Natural killer cell (primary cell): Measurements from ENCODE around the gene FXYD1. TPM values are rescaled to one million over a fixed set of nuclear protein-coding genes. Genes with fewer than 3 reads are reported as not detected.
"Not testable (repeated sequence)": the region's sequence is repeated elsewhere in the genome, so short reads cannot be mapped to it uniquely, and the experiment has no call there.

Experiments used
- ATAC-seq, 3 donors: fragments of 150-1000 bp in 2 of 3; fragments of 200-7000 bp in 1 of 3; cut with Tn5 transposase; 1 replicate in 1 of 3; 2 replicates in 2 of 3; pipeline ENCODE4 v1.10.0; 2021; ENCODE audit warnings: mild to moderate bottlenecking in 2 of 3, moderate library complexity in 2 of 3
- DNase-seq, 2 donors: peaks; one replicate each; pipeline versions ENCODE4 v3.0.0 to v3.0.0-alpha.2; 2013 to 2021; ENCODE audit warnings: mixed read lengths in 1 of 2
- H3K27ac ChIP-seq: one replicate; pipeline ENCODE4 v1.5.1; 2013; ENCODE audit warnings: mild to moderate bottlenecking, low read length
- H3K27me3 ChIP-seq: one replicate; pipeline ENCODE4 v1.6.1; 2013; ENCODE audit warnings: low read length; ENCODE audit not compliant: control insufficient read depth, insufficient read depth
- H3K36me3 ChIP-seq: one replicate; pipeline ENCODE4 v1.6.1; 2013; ENCODE audit warnings: low read length; ENCODE audit not compliant: control insufficient read depth, insufficient read depth
- H3K4me1 ChIP-seq: one replicate; pipeline ENCODE4 v1.6.1; 2013; ENCODE audit warnings: low read length; ENCODE audit not compliant: control insufficient read depth, insufficient read depth
- H3K4me3 ChIP-seq: one replicate; pipeline ENCODE4 v1.5.1; 2013; ENCODE audit warnings: low read length
- H3K9me3 ChIP-seq: one replicate; pipeline ENCODE4 v1.6.1; 2013; ENCODE audit warnings: low read length; ENCODE audit not compliant: control insufficient read depth, insufficient read depth
- H3K27ac Mint-ChIP-seq, 2 donors: one replicate each; pipeline ENCODE4 v1.8.0; 2022; ENCODE audit warnings: mild to moderate bottlenecking in 2 of 2, mixed read lengths in 2 of 2, moderate library complexity in 1 of 2
- H3K27me3 Mint-ChIP-seq, 2 donors: one replicate each; pipeline ENCODE4 v1.8.0; 2022; ENCODE audit warnings: low read depth in 2 of 2, mixed read lengths in 2 of 2
- H3K36me3 Mint-ChIP-seq: one replicate; pipeline ENCODE4 v1.8.0; 2022; ENCODE audit warnings: mixed read lengths
- H3K4me1 Mint-ChIP-seq, 2 donors: one replicate each; pipeline ENCODE4 v1.8.0; 2022; ENCODE audit warnings: mixed read lengths in 2 of 2
- H3K4me3 Mint-ChIP-seq: one replicate; pipeline ENCODE4 v1.8.0; 2022; ENCODE audit warnings: mild to moderate bottlenecking, moderate library complexity, mixed read lengths
- H3K9me3 Mint-ChIP-seq, 2 donors: one replicate each; pipeline ENCODE4 v1.8.0; 2022; ENCODE audit warnings: mixed read lengths in 2 of 2
- WGBS: methylation state at CpG from one replicate; pipeline ENCODE4 v1.1.7; 2013; ENCODE audit warnings: missing lambda C conversion rate; ENCODE audit not compliant: insufficient coverage; 5-methylcytosine and 5-hydroxymethylcytosine counted together
- intact Hi-C: fragments of 100-400 bp; cut with micrococcal nuclease; formaldehyde crosslinking; loops from one replicate; pipeline ENCODE4 v1.14.2; 2022
- total RNA-seq, 4 donors: library from RNA; stranded (reverse); fragments of 120-200 nt in 1 of 4; gene quantifications; one replicate each; pipeline versions ENCODE4 v1.2.3 to v1.2.4, GENCODE V29; 2013 to 2022
- TF ChIP-seq, protein P1 (sequence below): fragments of 200-600 bp; IDR thresholded peaks from one replicate; pipeline ENCODE4 v1.8.0; 2022; ENCODE audit warnings: antibody characterized with exemption

Gene FXYD1
- total RNA-seq, 3 donors from 2014 or later (not counting 1 experiment from before 2014, with no cell fraction given): not detected

DNA sequence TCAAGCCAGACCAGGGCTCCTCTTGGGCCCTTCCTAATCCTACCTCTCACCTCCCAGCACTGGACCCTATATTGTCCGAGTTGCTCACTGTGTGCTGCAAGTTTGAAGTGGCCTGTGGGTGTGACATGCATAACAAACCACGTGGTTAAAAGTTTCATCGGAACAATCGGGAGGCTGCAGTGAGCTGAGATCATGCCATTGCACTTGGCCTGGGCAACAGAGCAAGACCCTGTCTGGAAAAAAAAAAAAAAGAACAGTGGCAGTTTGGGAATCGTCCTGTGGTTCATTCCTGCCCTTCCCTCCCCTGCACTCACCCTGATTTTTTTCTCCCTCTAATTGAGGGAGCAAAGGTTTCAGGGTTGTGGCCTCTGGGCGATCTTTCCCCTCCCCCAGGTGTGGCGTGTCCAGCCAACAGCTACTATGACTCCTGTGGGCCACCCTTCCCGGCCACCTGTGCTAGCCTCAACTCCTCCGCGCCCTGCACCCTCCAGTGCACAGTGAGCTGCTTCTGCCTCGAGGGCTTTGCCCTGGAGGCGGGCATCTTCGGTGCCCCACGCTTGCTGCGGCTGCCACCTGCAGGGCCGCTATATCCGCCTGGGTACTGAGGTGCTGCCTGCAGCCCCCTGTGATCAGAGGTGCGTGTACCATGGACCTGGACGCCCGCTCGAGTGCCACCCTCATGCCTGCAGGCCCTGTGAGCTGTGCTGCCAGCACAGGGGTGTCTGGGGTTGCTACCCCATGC lies 39.3 kb upstream of the FXYD1 start:
- DNase-seq (no peak), ATAC-seq (no peak)
- intact Hi-C loops: no loop called here
- Mint-ChIP-seq H3K4me3 (no peak overlapping the region), H3K27ac (no peak overlapping the region), H3K27me3 (peaks cover 0 to 6% of the 10 kb centered on the region in 2 donors), H3K4me1 (no peaks in the 10 kb centered on the region), H3K36me3 (no peaks in the 10 kb centered on the region), H3K9me3 (no peaks in the 10 kb centered on the region)
- Histone ChIP-seq H3K4me1 (no peaks in the 10 kb centered on the region), H3K9me3 (no peaks in the 10 kb centered on the region), H3K4me3 (no peak overlapping the region), H3K36me3 (no peaks in the 10 kb centered on the region), H3K27ac (no peak overlapping the region), H3K27me3 (no peaks in the 10 kb centered on the region)
- WGBS: 82% methylated on average over 21 of the region's 21 CpGs
- TF ChIP-seq, protein P1, sequence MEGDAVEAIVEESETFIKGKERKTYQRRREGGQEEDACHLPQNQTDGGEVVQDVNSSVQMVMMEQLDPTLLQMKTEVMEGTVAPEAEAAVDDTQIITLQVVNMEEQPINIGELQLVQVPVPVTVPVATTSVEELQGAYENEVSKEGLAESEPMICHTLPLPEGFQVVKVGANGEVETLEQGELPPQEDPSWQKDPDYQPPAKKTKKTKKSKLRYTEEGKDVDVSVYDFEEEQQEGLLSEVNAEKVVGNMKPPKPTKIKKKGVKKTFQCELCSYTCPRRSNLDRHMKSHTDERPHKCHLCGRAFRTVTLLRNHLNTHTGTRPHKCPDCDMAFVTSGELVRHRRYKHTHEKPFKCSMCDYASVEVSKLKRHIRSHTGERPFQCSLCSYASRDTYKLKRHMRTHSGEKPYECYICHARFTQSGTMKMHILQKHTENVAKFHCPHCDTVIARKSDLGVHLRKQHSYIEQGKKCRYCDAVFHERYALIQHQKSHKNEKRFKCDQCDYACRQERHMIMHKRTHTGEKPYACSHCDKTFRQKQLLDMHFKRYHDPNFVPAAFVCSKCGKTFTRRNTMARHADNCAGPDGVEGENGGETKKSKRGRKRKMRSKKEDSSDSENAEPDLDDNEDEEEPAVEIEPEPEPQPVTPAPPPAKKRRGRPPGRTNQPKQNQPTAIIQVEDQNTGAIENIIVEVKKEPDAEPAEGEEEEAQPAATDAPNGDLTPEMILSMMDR: no peak

DNA sequence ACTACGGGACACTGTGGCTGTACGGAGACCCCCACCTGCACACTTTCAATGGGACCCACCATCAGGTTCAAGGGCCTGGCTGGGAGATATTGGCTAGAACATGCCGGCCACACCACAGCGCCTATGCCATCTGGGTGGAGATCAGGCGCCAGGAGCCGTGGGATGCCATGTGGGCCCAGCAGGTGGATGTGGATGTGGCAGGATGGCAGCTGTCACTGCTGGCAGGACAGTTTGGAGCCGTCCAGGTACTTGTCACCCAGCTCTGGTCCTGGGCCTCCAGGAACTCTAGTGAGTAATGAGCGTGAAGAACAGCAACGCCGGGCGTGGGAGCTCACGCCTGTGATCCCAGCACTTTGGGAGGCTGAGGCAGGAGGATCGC lies 38.7 kb upstream of the FXYD1 start:
- TF ChIP-seq, protein P1: no peak
- Histone ChIP-seq H3K27me3 (no peaks in the 10 kb centered on the region), H3K9me3 (no peaks in the 10 kb centered on the region), H3K4me1 (no peaks in the 10 kb centered on the region), H3K27ac (no peak overlapping the region), H3K36me3 (no peaks in the 10 kb centered on the region), H3K4me3 (no peak overlapping the region)
- Mint-ChIP-seq H3K36me3 (no peaks in the 10 kb centered on the region), H3K27me3 (peaks cover 0 to 6% of the 10 kb centered on the region in 2 donors), H3K4me3 (no peak overlapping the region), H3K4me1 (no peaks in the 10 kb centered on the region), H3K9me3 (no peaks in the 10 kb centered on the region), H3K27ac (no peak overlapping the region)
- DNase-seq (no peak), ATAC-seq (no peak)
- WGBS: 94% methylated on average over 13 of the region's 13 CpGs
- intact Hi-C loops: no loop called here

- no peaks in the 10 kb centered on the region for H3K27me3 ChIP-seq
- no peak overlapping the region for H3K27ac ChIP-seq
- no peak overlapping the region for H3K27ac Mint-ChIP-seq
- H3K36me3 Mint-ChIP-seq: no peaks in the 10 kb centered on the region
- TF ChIP-seq, protein P1: no peak
- H3K9me3 ChIP-seq: peaks cover 3% of the 10 kb centered on the region
- no peaks in the 10 kb centered on the region for H3K4me1 ChIP-seq
- H3K27me3 Mint-ChIP-seq: peaks cover 0 to under 1% of the 10 kb centered on the region in 2 donors
- DNase-seq (no peak), ATAC-seq (no peak)
- H3K36me3 ChIP-seq: no peaks in the 10 kb centered on the region
- no peaks in the 10 kb centered on the region for H3K9me3 Mint-ChIP-seq
- 87% methylated on average over 16 of the region's 16 CpGs for WGBS
- H3K4me3 Mint-ChIP-seq: no peak overlapping the region
- no peak overlapping the region for H3K4me3 ChIP-seq
- H3K4me1 Mint-ChIP-seq: no peaks in the 10 kb centered on the region
- intact Hi-C loops: no loop called here
These were observed 37.8 kb upstream of the FXYD1 start for GRCh38 chr19:35100588-35101533.

DNA sequence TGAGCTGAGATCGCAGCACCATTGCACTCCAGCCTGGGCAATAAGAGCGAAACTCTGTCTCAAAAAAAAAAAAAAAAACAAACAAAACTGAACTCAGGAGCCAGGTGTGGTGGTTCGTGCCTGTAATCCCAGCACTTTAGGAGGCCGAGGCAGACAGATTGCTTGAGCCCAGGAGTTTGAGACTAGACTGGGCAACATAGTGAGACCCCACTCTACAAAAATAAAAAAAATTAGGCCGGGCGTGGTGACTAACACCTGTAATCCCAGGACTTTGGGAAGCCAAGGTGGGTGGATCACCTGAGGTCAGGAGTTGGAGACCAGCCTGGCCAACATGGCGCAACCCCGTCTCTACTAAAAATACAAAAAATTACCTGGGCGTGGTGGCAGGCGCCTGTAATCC lies 36.7 kb upstream of the FXYD1 start:
- intact Hi-C loops, H3K27ac Mint-ChIP-seq, H3K4me3 ChIP-seq, DNase-seq, H3K9me3 ChIP-seq, H3K9me3 Mint-ChIP-seq, H3K36me3 Mint-ChIP-seq, H3K27ac ChIP-seq, H3K4me1 ChIP-seq, H3K27me3 Mint-ChIP-seq, H3K4me1 Mint-ChIP-seq, ATAC-seq, H3K4me3 Mint-ChIP-seq, H3K36me3 ChIP-seq, H3K27me3 ChIP-seq: not testable (repeated sequence)
- WGBS: 88% methylated on average over 5 of the region's 10 CpGs

GRCh38 chr19:35103614-35104013 lies 35.0 kb upstream of the FXYD1 start:
- intact Hi-C loops, H3K27me3 ChIP-seq, H3K27ac ChIP-seq, H3K4me1 Mint-ChIP-seq, ATAC-seq, H3K9me3 Mint-ChIP-seq, DNase-seq, H3K4me3 ChIP-seq, H3K9me3 ChIP-seq, H3K4me3 Mint-ChIP-seq, H3K27me3 Mint-ChIP-seq, H3K4me1 ChIP-seq, H3K27ac Mint-ChIP-seq, H3K36me3 Mint-ChIP-seq, H3K36me3 ChIP-seq: not testable (repeated sequence)
- WGBS: 81% methylated on average over 10 of the region's 10 CpGs
